Measurements from ENCODE around the gene ZNF841.
"Not testable (repeated sequence)": the region's sequence is repeated elsewhere in the genome, so short reads cannot be mapped to it uniquely, and the experiment has no call there.

Gene ZNF841

DNA sequence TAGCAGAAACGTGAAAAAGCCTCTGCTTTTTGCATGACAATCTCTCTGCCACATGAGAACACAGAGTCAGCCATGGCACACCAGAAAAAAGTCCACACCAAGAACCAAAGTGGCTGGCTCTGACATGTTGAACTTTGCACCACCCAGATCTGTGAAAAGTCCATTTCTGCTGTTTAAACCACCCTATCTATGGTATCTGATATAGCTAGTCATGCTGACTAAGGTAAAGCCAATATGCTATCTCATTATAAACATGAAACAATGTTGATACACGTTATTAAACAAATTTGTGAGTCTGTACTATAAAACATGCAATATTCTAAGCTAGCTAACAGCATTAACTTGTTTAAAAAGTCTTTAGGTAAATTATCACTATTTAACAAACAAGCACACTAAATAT lies 25.9 kb downstream of the ZNF841 start:
- DNase-seq (ENCODE audit: low read depth in 4 of 4, low spot score in 1 of 4), result no peak

DNA sequence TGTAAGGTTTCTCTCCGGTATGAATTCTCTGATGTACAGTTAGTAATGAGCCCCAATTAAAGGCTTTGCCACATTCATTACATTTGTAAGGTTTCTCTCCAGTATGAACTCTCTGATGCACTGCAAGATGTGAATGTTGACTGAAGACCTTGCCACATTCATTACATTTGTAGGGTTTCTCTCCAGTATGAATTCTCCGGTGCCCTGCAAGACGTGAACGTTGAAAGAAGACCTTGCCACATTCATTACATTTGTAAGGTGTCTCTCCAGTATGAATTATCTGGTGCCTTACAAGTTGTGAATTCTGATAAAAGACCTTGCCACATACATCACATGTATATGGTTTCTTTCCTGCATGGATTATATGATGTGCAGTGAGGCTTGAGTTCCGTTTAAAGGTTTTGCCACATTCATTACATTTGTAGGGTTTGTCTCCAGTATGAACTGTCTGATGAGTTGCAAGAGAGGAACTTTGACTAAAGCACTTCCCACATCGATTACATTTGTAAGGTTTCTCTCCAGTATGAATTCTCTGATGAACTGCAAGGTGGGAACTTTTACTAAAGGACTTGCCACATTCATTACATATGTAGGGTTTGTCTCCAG lies 29.2 kb downstream of the ZNF841 start:
- DNase-seq (ENCODE audit: low read depth in 4 of 4, low spot score in 1 of 4), result no peak

DNA sequence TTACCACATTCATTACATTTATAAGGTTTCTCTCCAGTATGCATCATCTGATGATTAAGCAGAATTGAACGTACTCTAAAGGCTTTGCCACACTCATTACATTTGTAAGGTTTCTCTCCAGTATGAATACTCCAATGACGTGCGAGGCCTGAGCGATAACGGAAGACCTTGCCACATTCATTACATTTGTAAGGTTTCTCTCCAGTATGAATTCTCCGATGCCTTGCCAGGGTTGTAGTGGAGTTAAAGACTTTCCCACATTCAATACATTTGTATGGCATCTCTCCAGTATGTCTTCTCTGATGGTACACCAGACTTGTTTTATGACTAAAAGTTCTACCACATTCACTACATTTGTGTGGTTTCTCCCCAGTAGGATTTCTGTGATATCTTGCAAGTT lies 30.2 kb downstream of the ZNF841 start:
- DNase-seq (ENCODE audit: low read depth in 4 of 4, low spot score in 1 of 4), result no peak

DNA sequence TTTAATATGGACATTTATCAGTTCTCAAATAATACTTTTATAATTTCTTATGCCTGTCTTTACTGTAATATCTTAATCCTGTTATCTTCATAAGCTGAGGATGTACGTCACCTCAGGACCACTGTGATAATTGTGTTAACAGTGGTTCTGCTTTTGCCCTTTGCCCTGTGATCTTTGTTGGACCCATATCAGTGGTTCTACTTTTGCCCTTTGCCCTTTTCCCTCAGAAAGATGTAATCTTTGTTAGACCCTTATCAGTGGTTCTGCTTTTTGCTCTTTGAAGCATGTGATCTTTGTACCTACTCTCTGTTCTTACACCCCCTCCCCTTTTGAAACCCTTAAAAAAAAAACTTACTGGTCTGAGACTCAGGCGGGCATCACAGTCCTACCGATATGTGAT lies 39.1 kb downstream of the ZNF841 start:
- DNase-seq (ENCODE audit: low read depth in 4 of 4, low spot score in 1 of 4), result not testable (repeated sequence)

DNA sequence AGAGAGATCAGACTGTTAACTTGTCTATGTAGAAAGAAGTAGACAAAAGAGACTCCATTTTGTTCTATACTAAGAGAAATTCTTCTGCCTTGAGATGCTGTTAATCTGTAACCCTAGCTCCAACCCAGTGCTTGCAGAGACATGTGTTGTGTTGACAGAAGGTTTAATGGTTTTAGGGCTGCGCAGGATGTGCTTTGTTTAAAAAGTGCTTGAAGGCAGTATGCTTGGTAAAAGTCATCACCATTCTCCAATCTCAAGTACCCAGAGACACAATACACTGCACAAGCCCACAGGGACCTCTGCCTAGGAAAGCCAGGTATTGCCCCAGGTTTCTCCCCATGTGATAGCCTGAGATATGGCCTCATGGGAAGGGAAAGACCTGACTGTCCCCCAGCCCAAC lies 43.8 kb downstream of the ZNF841 start:
- not testable (repeated sequence) for DNase-seq (ENCODE audit: low read depth in 4 of 4, low spot score in 1 of 4)

DNA sequence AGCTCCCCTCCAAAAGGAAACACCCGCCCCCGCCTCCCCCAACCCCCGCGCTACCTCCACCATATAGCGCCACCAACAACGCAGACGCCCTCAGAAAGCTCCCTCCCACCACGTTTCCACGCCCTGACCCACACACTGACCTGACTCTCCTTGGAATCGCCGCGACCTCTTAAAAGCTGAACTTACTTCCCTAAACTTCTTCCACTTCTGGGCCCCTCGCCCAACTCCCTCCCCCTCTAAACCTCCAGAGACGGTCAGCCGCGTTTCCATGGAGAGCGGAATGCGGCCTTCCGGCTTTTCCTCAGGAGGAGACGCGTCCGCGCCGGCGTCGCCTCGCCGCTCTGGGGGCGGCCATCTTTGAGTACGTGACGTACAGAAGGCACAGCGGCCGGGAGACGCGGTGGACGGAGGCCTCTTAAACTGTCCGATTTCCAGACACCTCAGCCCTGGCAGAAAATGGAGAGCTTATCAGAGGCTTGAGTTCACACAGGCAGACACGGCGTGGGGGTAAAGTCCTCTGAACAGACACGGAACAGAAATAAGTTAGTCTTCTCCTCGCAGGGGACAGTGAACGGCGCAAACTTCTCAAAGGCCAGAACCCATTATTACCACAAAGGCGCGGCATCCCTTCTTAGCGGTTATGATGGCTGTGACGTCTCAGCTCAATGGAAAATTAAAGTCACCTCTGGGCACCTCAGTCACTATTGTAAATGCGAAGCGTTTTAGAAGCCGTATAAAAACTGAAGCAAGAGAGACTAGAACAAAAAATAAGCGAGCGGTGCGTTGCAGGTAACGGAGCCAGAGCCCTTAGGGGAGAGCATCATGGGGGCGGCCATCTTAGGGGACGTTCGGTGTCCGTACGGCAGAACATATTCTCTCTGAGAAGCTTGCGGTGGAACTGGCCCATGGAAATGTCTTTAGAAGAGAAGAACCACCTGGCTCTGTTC lies 46.7 kb downstream of the ZNF841 start, which contains the start of gene ZNF432:
TSS of gene ZNF432 (minus strand) at position 284 of the 947 bp plus-strand sequence. CDS start 1,970 bp downstream, outside the sequence.
- peak; percentile 51 to 67 (median 60) for DNase-seq (ENCODE audit: low read depth in 4 of 4, low spot score in 1 of 4)

DNA sequence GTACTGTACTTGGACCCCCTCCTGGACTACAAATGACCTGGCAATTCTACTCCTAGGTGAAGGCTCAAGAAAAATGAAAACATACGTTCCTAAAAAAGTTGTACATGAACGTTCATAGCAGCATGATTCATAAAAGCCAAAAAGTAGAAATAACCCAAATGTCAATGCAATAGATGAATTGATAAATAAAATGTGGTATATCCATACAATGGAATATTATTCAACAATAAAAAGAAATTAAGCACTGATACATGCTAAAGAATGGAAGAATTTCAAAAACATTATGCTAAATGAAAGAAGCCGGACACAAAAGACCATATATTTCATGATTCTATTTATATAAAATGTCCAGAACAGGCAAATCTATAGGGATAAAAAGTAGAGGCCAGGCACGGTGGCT lies 56.4 kb downstream of the ZNF841 start:
- no peak for DNase-seq (ENCODE audit: low read depth in 4 of 4, low spot score in 1 of 4)

DNA sequence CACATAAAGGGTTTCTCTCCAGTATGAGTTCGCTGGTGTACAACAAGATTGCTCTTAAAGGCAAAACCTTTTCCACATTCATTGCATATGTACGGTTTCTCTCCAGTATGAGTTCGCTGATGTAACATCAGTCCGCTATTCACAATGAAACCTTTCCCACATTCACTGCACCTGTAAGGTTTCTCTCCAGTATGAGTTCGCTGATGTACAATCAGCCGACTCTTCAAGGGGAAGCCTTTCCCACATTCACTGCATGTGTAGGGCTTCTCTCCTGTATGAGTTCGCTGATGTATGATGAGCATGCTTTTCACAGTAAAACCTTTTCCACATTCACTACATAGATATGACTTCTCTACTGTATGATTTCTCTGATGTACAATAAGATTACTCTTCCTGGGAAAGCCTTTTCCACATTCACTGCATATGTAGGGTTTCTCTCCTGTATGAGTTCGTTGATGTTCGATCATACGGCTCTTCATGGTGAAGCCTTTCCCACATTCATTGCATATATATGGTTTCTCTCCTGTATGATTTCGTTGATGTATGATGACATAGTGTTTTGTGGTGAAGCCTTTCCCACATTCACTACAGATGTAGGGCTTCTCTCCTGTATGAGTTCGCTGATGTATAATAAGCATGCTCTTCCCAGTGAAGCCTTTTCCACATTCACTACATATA lies 61.4 kb downstream of the ZNF841 start:
- DNase-seq (ENCODE audit: low read depth in 4 of 4, low spot score in 1 of 4), result no peak

DNA sequence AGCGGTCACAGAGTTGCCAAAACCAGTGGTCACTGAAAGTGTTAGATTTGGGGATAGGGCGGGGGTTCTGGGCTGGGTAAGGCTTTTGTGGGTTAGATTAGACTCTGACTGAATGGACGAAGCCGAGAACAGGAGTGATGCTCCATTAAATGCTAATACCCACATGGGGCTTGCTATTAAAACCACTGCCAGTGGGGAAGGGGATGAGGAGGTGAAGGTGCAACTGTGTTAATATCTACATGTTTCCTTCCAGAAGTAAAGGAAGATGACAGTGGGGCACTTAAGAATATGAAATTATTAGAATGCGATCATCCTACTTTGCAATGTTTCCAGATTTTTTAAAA lies 66.8 kb downstream of the ZNF841 start:
- no peak for DNase-seq (ENCODE audit: low read depth in 4 of 4, low spot score in 1 of 4)

DNA sequence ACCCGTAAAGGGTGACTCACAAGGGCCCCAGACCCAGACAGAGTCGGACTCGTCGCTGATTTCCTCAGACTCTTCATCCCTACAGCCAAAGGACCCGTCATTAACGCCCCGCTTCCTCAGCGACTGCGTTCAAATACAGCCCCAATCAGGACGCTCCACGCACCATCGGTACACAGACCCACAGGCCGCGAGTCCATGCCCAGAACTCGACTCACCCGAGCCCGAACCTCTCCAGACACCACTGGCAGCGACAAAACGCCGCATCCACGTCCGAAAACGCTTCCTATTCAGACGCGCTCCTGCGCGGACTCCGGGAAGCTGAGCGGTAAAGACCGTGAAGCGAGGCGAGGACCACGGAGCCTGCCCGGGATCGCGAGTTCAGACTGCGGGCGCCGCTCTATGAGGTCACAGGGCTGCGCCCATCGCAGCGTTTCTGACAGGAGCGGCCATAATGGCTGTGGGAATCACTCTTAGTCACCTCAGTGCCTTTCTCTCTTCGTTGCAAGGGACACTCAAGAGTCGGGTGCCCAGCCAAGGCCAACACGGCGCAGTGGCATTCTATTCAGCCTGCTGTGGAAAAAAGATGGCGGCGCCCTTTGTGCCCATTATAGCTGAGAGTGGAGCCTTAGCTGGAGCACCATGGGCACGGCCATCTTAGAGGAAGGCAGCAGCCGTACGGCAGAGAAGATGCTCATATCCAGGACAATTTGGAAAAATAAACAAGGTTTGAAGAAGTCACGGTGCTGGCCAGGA lies 67.4 kb downstream of the ZNF841 start, which contains the start of gene ZNF614:
TSS of gene ZNF614 (minus strand) at position 353 of the 753 bp plus-strand sequence. CDS start 2,634 bp downstream, outside the sequence.
- DNase-seq (ENCODE audit: low read depth in 4 of 4, low spot score in 1 of 4), result peak; percentile 65 to 77 (median 72)

DNA sequence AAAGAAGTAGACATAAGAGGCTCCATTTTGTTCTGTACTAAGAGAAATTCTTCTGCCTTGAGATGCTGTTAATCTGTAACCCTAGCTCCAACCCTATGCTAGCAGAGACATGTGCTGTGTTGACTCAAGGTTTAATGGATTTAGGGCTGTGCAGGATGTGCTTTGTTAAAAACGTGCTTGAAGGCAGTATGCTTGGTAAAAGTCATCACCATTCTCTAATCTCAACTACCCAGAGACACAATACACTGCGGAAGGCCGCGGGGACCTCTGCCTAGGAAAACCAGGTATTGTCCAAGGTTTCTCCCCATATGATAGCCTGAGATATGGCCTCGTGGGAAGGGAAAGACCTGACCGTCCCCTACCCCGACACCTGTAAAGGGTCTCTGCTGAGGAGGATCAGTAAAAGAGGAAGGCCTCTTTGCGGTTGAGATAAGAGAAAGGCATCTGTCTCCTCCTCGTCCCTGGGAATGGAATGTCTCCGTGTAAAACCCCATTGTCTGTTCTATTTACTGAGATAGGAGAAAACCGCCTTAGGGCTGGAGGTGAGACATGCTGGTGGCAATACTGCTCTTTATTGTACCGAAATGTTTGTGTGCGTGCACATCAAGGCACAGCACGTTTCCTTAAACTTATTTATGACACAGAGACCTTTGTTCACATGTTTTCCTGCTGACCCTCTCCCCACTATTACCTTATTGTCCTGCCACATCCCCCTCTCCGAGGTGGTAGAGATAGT lies 69.1 kb downstream of the ZNF841 start:
- not testable (repeated sequence) for DNase-seq (ENCODE audit: low read depth in 4 of 4, low spot score in 1 of 4)

DNA sequence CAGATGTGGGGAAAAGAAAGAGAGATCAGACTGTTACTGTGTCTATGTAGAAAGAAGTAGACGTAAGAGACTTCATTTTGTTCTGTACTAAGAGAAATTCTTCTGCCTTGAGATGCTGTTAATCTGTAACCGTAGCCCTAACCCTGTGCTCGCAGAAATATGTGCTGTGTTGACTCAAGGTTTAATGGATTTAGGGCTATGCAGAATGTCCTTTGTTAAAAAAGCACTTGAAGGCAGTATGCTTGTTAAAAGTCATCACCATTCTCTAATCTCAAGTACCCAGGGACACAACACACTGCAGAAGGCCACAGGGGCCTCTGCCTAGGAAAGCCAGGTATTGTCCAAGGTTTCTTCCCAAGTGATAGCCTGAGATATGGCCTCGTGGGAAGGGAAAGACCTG lies 71.1 kb downstream of the ZNF841 start:
- DNase-seq (ENCODE audit: low read depth in 4 of 4, low spot score in 1 of 4), result not testable (repeated sequence)

DNA sequence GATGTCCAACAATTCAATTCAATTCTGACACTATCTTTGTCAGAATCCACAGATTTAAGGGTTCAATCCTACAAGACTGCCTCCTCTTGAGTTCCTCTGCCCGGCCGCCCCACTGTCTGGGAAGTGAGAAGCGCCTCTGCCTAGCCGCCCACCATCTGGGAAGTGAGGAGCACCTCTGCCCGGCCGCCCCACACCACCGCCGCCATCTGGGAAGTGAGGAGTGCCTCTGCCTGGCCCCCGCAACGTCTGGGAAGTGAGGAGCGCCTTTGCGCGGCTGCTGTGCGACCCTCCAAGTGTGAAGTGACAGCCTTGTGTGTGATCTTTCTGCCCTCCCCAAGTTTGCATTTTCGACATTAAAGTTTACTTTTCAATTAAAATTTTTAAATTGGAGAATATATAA lies 73.4 kb downstream of the ZNF841 start:
- no peak for DNase-seq (ENCODE audit: low read depth in 4 of 4, low spot score in 1 of 4)

DNA sequence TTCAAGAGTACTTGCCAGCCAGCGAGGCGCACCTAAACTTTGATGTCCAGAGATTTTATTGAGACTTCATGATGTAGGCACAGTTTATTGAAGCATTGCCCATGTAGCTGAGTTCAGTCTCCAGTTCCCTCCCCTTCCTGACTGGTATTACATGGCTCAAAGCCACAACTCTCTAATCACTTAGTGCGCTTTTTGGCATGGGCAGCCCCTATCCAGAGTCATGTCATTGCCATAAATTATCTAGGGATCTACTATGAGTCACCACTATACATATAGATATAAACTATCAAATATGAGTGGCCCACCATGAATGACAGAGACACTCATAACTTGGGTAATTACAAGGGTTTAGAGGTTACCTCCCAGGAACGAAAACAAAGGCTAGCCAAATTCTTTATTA lies 75.1 kb downstream of the ZNF841 start:
- DNase-seq (ENCODE audit: low read depth in 4 of 4, low spot score in 1 of 4), result no peak

Data from stimulated activated CD4-positive, alpha-beta T cell treated with anti-CD3 and anti-CD28 coated beads, Interleukin-1b, Interleukin-23, amount 100 ng/mL, for 24 hours (primary cell).